H1 (cell line): ENCODE data around the gene TMEM266. TPM values are rescaled to one million over a fixed set of nuclear protein-coding genes. Genes with fewer than 3 reads are reported as not detected.

Experiments used
- CTCF ChIA-PET: fragments of 300-600 bp; sonication (Branson Sonifier 250); formaldehyde crosslinking; loops from one replicate; lab custom pipeline; 2021; ENCODE audit not compliant: partially characterized antibody; lab: Charles Lee
- POLR2A ChIA-PET: fragments of 300-600 bp; sonication (Branson Sonifier 250); formaldehyde crosslinking; loops from one replicate; lab custom pipeline; 2021; ENCODE audit warnings: inconsistent platforms; ENCODE audit not compliant: partially characterized antibody; lab: Charles Lee
- DNase-seq, 2 experiments: peaks; one replicate each; pipeline versions ENCODE4 v3.0.0 to v3.0.0-alpha.2; 2010 to 2022; ENCODE audit warnings: low spot score in 2 of 2, low read depth in 1 of 2, mixed read lengths in 1 of 2
- FAIRE-seq: peaks from 2 replicates; lab custom pipeline; 2011; peaks lifted over from hg19 to GRCh38; lab: Jason Lieb, UNC
- H2AFZ ChIP-seq: 2 replicates; pipeline ENCODE4 v1.8.1; 2012; ENCODE audit warnings: low read length, inconsistent platforms
- H2AK5ac ChIP-seq: 2 replicates; pipeline ENCODE4 v1.6.1; 2013; ENCODE audit warnings: low read depth, low read length
- H2BK120ac ChIP-seq: replicated peaks from 2 replicates; pipeline ENCODE3; 2013; ENCODE audit warnings: low read depth, low read length, inconsistent platforms
- H2BK12ac ChIP-seq: 2 replicates; pipeline ENCODE4 v1.6.1; 2013; ENCODE audit warnings: low read depth, low read length
- H2BK15ac ChIP-seq: 2 replicates; pipeline ENCODE4 v1.6.1; 2013; ENCODE audit warnings: low read length
- H2BK20ac ChIP-seq: 2 replicates; pipeline ENCODE4 v1.6.1; 2013; ENCODE audit warnings: low read length
- H2BK5ac ChIP-seq: 2 replicates; pipeline ENCODE4 v1.6.1; 2013; ENCODE audit warnings: low read depth, low read length
- H3K14ac ChIP-seq: 2 replicates; pipeline ENCODE4 v1.6.1; 2013; ENCODE audit warnings: inconsistent platforms; ENCODE audit not compliant: insufficient read length
- H3K18ac ChIP-seq: 2 replicates; pipeline ENCODE4 v1.6.1; 2013; ENCODE audit warnings: low read length; ENCODE audit errors: extremely low read depth
- H3K23ac ChIP-seq: 2 replicates; pipeline ENCODE4 v1.6.1; 2013; ENCODE audit warnings: inconsistent platforms; ENCODE audit not compliant: insufficient read length
- H3K23me2 ChIP-seq: 2 replicates; pipeline ENCODE4 v1.6.1; 2013; ENCODE audit warnings: low read depth, low read length
- H3K27ac ChIP-seq: 2 replicates; pipeline ENCODE4 v1.6.1; 2011; ENCODE audit warnings: low read depth, low read length, inconsistent platforms
- H3K27me3 ChIP-seq, 4 experiments: replicated peaks in 1 of 4; 1 replicate in 1 of 4; 2 replicates in 3 of 4; pipeline versions ENCODE4 v1.6.1 to v1.8.1; 2011 to 2013; ENCODE audit warnings: low read length in 3 of 4, mild to moderate bottlenecking in 3 of 4, inconsistent platforms in 2 of 4, mixed read lengths in 2 of 4, moderate library complexity in 1 of 4; ENCODE audit not compliant: control insufficient read depth in 3 of 4, insufficient read depth in 3 of 4; ENCODE audit errors: extremely low read depth in 1 of 4
- H3K36me3 ChIP-seq, 4 experiments: 2 replicates each; pipeline versions ENCODE4 v1.6.1 to v1.8.1; 2011 to 2013; ENCODE audit warnings: mild to moderate bottlenecking in 4 of 4, low read length in 3 of 4, moderate library complexity in 2 of 4, control low read depth in 1 of 4, inconsistent platforms in 1 of 4; ENCODE audit not compliant: insufficient read depth in 4 of 4, control insufficient read depth in 2 of 4
- H3K4ac ChIP-seq: replicated peaks from 2 replicates; pipeline ENCODE3; 2013; ENCODE audit warnings: low read length, low read depth, mixed read lengths, inconsistent platforms; ENCODE audit not compliant: insufficient read length
- H3K4me1 ChIP-seq, 4 experiments: replicated peaks in 1 of 4; 1 replicate in 1 of 4; 2 replicates in 3 of 4; pipeline versions ENCODE4 v1.6.1 to v1.8.1; 2011 to 2013; ENCODE audit warnings: low read length in 3 of 4, inconsistent platforms in 2 of 4, mixed read lengths in 1 of 4; ENCODE audit not compliant: insufficient read depth in 4 of 4, control insufficient read depth in 3 of 4
- H3K4me2 ChIP-seq, 2 experiments: 2 replicates each; pipeline versions ENCODE4 v1.6.1 to v1.8.1; 2011 to 2013; ENCODE audit warnings: low read depth in 2 of 2, low read length in 2 of 2, control low read depth in 1 of 2, inconsistent platforms in 1 of 2, mild to moderate bottlenecking in 1 of 2; ENCODE audit not compliant: insufficient read depth in 1 of 2
- H3K4me3 ChIP-seq, 4 experiments: fragments of 200-600, 300-600 bp in 1 of 4; sonication (generic), shearing (Covaris generic), sonication (Bioruptor Twin) in 1 of 4; 2 replicates each; pipeline versions ENCODE4 v1.5.1 to v1.8.1; 2011 to 2016; ENCODE audit warnings: low read length in 4 of 4, low read depth in 3 of 4, control low read depth in 2 of 4, inconsistent platforms in 2 of 4, mild to moderate bottlenecking in 2 of 4, mixed read lengths in 1 of 4, moderate library complexity in 1 of 4; ENCODE audit not compliant: insufficient read depth in 2 of 4; ENCODE audit errors: extremely low read depth in 1 of 4
- H3K56ac ChIP-seq: replicated peaks from 2 replicates; pipeline ENCODE3; 2013; ENCODE audit warnings: low read depth, mild to moderate bottlenecking, mixed read lengths, low read length, inconsistent platforms; ENCODE audit not compliant: insufficient read length
- H3K79me1 ChIP-seq: 2 replicates; pipeline ENCODE4 v1.6.1; 2013; ENCODE audit warnings: low read depth, low read length, control low read depth
- H3K79me2 ChIP-seq, 2 experiments: 2 replicates each; pipeline versions ENCODE4 v1.6.1 to v1.8.1; 2012 to 2013; ENCODE audit warnings: low read length in 2 of 2, mild to moderate bottlenecking in 2 of 2, inconsistent platforms in 1 of 2; ENCODE audit not compliant: insufficient read depth in 2 of 2, control insufficient read depth in 1 of 2
- H3K9ac ChIP-seq, 4 experiments: replicated peaks in 1 of 4; 1 replicate in 1 of 4; 2 replicates in 3 of 4; pipeline versions ENCODE4 v1.6.1 to v1.8.1; 2011 to 2013; ENCODE audit warnings: low read depth in 3 of 4, low read length in 3 of 4, control low read depth in 2 of 4, mild to moderate bottlenecking in 2 of 4, moderate library complexity in 2 of 4, inconsistent platforms in 1 of 4; ENCODE audit errors: extremely low read depth in 1 of 4
- H3K9me3 ChIP-seq, 2 experiments: 2 replicates each; pipeline versions ENCODE4 v1.6.1 to v1.8.1; 2012 to 2013; ENCODE audit warnings: mild to moderate bottlenecking in 2 of 2, moderate library complexity in 2 of 2, control low read depth in 1 of 2, inconsistent platforms in 1 of 2, low read depth in 1 of 2, low read length in 1 of 2, mixed read lengths in 1 of 2; ENCODE audit not compliant: insufficient read depth in 2 of 2
- H4K20me1 ChIP-seq, 2 experiments: replicated peaks in 1 of 2; 2 replicates each; pipeline versions ENCODE3 to v1.8.1; 2011 to 2013; ENCODE audit warnings: inconsistent platforms in 2 of 2, low read length in 2 of 2, mild to moderate bottlenecking in 1 of 2; ENCODE audit not compliant: insufficient read depth in 2 of 2, control insufficient read depth in 1 of 2
- H4K5ac ChIP-seq: 2 replicates; pipeline ENCODE4 v1.6.1; 2013; ENCODE audit warnings: low read length, low read depth, mixed read lengths, inconsistent platforms; ENCODE audit not compliant: insufficient read length
- H4K8ac ChIP-seq: 2 replicates; pipeline ENCODE4 v1.8.0; 2013; ENCODE audit warnings: mild to moderate bottlenecking, moderate library complexity, low read length, inconsistent platforms; ENCODE audit not compliant: insufficient read depth; ENCODE audit errors: extremely low read depth
- H4K91ac ChIP-seq: replicated peaks from 2 replicates; pipeline ENCODE3; 2013; ENCODE audit warnings: low read length, mixed read lengths, inconsistent platforms; ENCODE audit not compliant: insufficient read length
- BRCA1 ChIP-seq: IDR thresholded peaks from 2 replicates; pipeline ENCODE4 v1.6.1; 2012; ENCODE audit warnings: low read depth, low read length, improper control_type of control experiment
- CTBP2 ChIP-seq: IDR thresholded peaks from 2 replicates; pipeline ENCODE4 v1.7.0; 2011; ENCODE audit warnings: borderline replicate concordance, mild to moderate bottlenecking, moderate library complexity, mixed read lengths, low read length; ENCODE audit not compliant: insufficient read depth, insufficient read length
- EGR1 ChIP-seq: IDR thresholded peaks from 2 replicates; pipeline ENCODE4 v1.6.1; 2011; ENCODE audit warnings: low read depth, low read length, borderline replicate concordance
- HDAC2 ChIP-seq, 2 experiments: fragments of 300-600 bp in 1 of 2; sonication (generic) in 1 of 2; IDR thresholded peaks; 2 replicates each; pipeline ENCODE4 v1.6.1; 2011 to 2012; ENCODE audit warnings: low read depth in 2 of 2, low read length in 2 of 2, mild to moderate bottlenecking in 2 of 2, moderate library complexity in 2 of 2, borderline replicate concordance in 1 of 2, inconsistent platforms in 1 of 2
- HDAC6 ChIP-seq: IDR thresholded peaks from one replicate; pipeline ENCODE4 v1.7.1; 2012; ENCODE audit warnings: low read depth, mild to moderate bottlenecking, inconsistent platforms, low read length, moderate library complexity
- NRF1 ChIP-seq: IDR thresholded peaks from 2 replicates; pipeline ENCODE4 v1.6.1; 2011; ENCODE audit warnings: mild to moderate bottlenecking, low read depth, low read length, improper control_type of control experiment
- PHF8 ChIP-seq: fragments of 200-600 bp; sonication (generic); conservative IDR thresholded peaks from 2 replicates; pipeline ENCODE4 v1.7.1; 2012; ENCODE audit warnings: low read depth, mild to moderate bottlenecking, inconsistent platforms, low read length, moderate library complexity
- POLR2AphosphoS5 ChIP-seq: IDR thresholded peaks from 2 replicates; pipeline ENCODE4 v1.6.1; 2011; ENCODE audit warnings: low read depth, low read length
- SIX5 ChIP-seq: IDR thresholded peaks from 2 replicates; pipeline ENCODE4 v1.6.1; 2011; ENCODE audit warnings: mild to moderate bottlenecking, low read depth, low read length
- SP1 ChIP-seq: IDR thresholded peaks from 2 replicates; pipeline ENCODE4 v1.6.1; 2011; ENCODE audit warnings: low read depth, low read length
- SRF ChIP-seq: IDR thresholded peaks from 2 replicates; pipeline ENCODE4 v1.6.1; 2011; ENCODE audit warnings: mild to moderate bottlenecking, low read depth, low read length, moderate library complexity
- TBP ChIP-seq: IDR thresholded peaks from 2 replicates; pipeline ENCODE4 v1.6.1; 2011; ENCODE audit warnings: low read depth, low read length, improper control_type of control experiment
- USF2 ChIP-seq: IDR thresholded peaks from 2 replicates; pipeline ENCODE4 v1.6.1; 2011; ENCODE audit warnings: low read length, improper control_type of control experiment
- WGBS, 2 experiments: shearing (Covaris generic) in 1 of 2; methylation state at CpG; one replicate each; pipeline versions ENCODE4 v1.1.6 to v1.1.7; 2013 to 2015; ENCODE audit warnings: low lambda C conversion rate in 2 of 2, mixed read lengths in 2 of 2, inconsistent platforms in 1 of 2, low coverage in 1 of 2, missing lambda C conversion rate in 1 of 2; ENCODE audit not compliant: insufficient replicate concordance in 2 of 2, insufficient coverage in 1 of 2, insufficient read length in 1 of 2; ENCODE audit errors: extremely low coverage in 1 of 2, missing lambda C conversion rate in 1 of 2; 5-methylcytosine and 5-hydroxymethylcytosine counted together
- polyA plus RNA-seq, 7 experiments: library from polyadenylated mRNA; depleted of rRNA in 3 of 7; stranded (reverse) in 5 of 7; unstranded in 2 of 7; fragments of >200 nt in 5 of 7; fragments of 200-250 nt in 2 of 7; gene quantifications; 1 replicate in 5 of 7; 2 replicates in 1 of 7; 4 replicates in 1 of 7; pipeline versions ENCODE4 v1.2.1 to v1.2.3, GENCODE V29; 2011 to 2013; ENCODE audit warnings: missing spikeins in 2 of 7, mixed read lengths in 2 of 7
- total RNA-seq: library from RNA; stranded (reverse); fragmentation: NEBNext Ultra II Directional; extraction: Animal tissue kit (Norgen Biotek cat#: 25700); gene quantifications from 2 replicates; pipeline ENCODE4 v1.2.1, GENCODE V29; 2021
- TF ChIP-seq, protein P1 (sequence below): IDR thresholded peaks from 2 replicates; pipeline ENCODE4 v1.6.1; 2012; ENCODE audit warnings: inconsistent platforms

Gene TMEM266
- total and polyA plus RNA-seq, 2 of the 8 experiments (the other 6 are each of a cell fraction or from before 2014, with no cell fraction given): 2.6 TPM

DNA sequence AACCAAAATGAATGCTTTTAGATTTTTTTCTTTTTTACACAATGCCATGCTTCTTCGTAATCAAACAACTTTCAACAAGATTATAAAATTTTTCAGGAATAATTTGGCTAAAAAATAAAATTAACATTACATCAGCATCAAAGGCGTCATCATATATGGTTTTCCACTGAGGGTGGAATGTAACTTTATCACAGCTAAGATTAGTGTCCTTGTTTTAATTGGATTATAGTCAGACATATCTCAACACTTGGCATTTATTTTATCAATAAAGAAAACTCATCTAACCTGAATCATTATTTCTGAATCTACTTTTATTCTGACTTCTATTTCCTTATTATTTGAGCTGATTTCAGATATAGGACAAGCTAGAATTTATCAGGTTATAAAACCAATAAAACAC is 49.2 kb upstream of the TMEM266 start:
- POLR2A ChIA-PET: no interaction called here
- FAIRE-seq: no peak

More for the DNA sequence above, 49.2 kb upstream of the TMEM266 start:
- Histone ChIP-seq H3K27me3 (no peaks in the 10 kb centered on the region), H3K14ac (no peak overlapping the region), H2BK20ac (no peak overlapping the region), H3K27ac (no peak overlapping the region), H2BK5ac (no peak overlapping the region)
- CTCF ChIA-PET: no interaction called here
- TF ChIP-seq USF2 (no peak), NRF1 (no peak), SIX5 (no peak), POLR2AphosphoS5 (no peak), SP1 (no peak), PHF8 (no peak), HDAC2 (IDR thresholded peaks at IDR 0.05; ENCODE audit: borderline replicate concordance in 1 of 2, low read depth in 2 of 2, low read length in 2 of 2) (no peak), SRF (no peak), HDAC6 (no peak), CTBP2 (no peak), EGR1 (no peak), TBP (no peak), BRCA1 (no peak)
- TF ChIP-seq, protein P1, sequence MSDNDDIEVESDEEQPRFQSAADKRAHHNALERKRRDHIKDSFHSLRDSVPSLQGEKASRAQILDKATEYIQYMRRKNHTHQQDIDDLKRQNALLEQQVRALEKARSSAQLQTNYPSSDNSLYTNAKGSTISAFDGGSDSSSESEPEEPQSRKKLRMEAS: no peak
- TF ChIP-seq, all 59 proteins: peak for 0
- Histone ChIP-seq H2BK12ac (no peak overlapping the region), H4K91ac (no peak overlapping the region), H3K4ac (no peak overlapping the region), H3K79me1 (no peaks in the 10 kb centered on the region), H3K36me3 (no peaks in the 10 kb centered on the region), H3K79me2 (no peaks in the 10 kb centered on the region), H4K8ac (no peak overlapping the region), H4K20me1 (no peaks in the 10 kb centered on the region), H3K23ac (no peak overlapping the region), H3K4me2 (no peak overlapping the region), H3K9ac (no peak overlapping the region), H3K9me3 (no peaks in the 10 kb centered on the region), H3K4me1 (no peaks in the 10 kb centered on the region), H3K4me3 (no peak overlapping the region), H2BK15ac (no peak overlapping the region), H2AK5ac (no peak overlapping the region), H3K18ac (no peak overlapping the region), H3K23me2 (no peaks in the 10 kb centered on the region), H2BK120ac (no peak overlapping the region), H2AFZ (no peak overlapping the region), H3K56ac (no peak overlapping the region), H4K5ac (no peak overlapping the region)
- DNase-seq: no peak
- whole genome bisulfite sequencing, 2 experiments: 84% methylated on average over 2 of the region's 2 CpGs; no CpG with 5 or more reads in 1 of the 2 experiments
